ENCODE data around the gene WASF2. TPM values are rescaled to one million over a fixed set of nuclear protein-coding genes. Genes with fewer than 3 reads are reported as not detected.

The WASF2 gene
- total RNA-seq, 2 experiments from 2014 or later: 108 to 111 TPM

GRCh38 chr1:27509127-27510080, 19.4 kb upstream of the WASF2 start:
- no peak for ATAC-seq
- TF ChIP-seq CTCF (IDR thresholded peaks at IDR 0.05): no peak
- Mint-ChIP-seq H3K9me3 (no peaks in the 10 kb centered on the region), H3K4me3 (no peak overlapping the region), H3K27me3 (no peaks in the 10 kb centered on the region), H3K36me3 (ENCODE audit: low read depth) (no peaks in the 10 kb centered on the region), H3K4me1 (ENCODE audit: low read depth) (peaks cover 10% of the 10 kb centered on the region), H3K27ac (no peak overlapping the region)
- ChIA-PET CTCF (interaction anchor here (0.9 to 1.6 kb wide), 3 partner anchors 59 to 213 kb away, joined by 3 read pairs; no protein-coding TSS in a partner anchor), POLR2A (interaction anchor here (0.9 to 1.0 kb wide), 2 partner anchors 12 kb away, joined by 4 read pairs; no protein-coding TSS in a partner anchor)
- intact Hi-C loops (cut with micrococcal nuclease): no loop called here
- DNase-seq: no peak

GRCh38 chr1:27507960-27508665, 18.1 kb upstream of the WASF2 start:
- ChIA-PET CTCF (interaction anchor here (0.9 to 1.5 kb wide), 2 partner anchors 161 to 211 kb away, joined by 3 read pairs; no protein-coding TSS in a partner anchor), POLR2A (interaction anchor here (0.9 kb wide), 1 partner anchor 14 kb away, joined by 4 read pairs; no protein-coding TSS in a partner anchor)
- Mint-ChIP-seq H3K4me1 (ENCODE audit: low read depth) (peaks cover 10% of the 10 kb centered on the region), H3K4me3 (no peak overlapping the region), H3K36me3 (ENCODE audit: low read depth) (no peaks in the 10 kb centered on the region), H3K27me3 (no peaks in the 10 kb centered on the region), H3K9me3 (no peaks in the 10 kb centered on the region), H3K27ac (peak overlapping the region; percentile 53)
- DNase-seq: no peak
- intact Hi-C loops (cut with micrococcal nuclease): no loop called here
- TF ChIP-seq CTCF (IDR thresholded peaks at IDR 0.05): no peak
- peak; percentile 34 for ATAC-seq

GRCh38 chr1:27506703-27507102, 16.7 kb upstream of the WASF2 start:
- H3K27ac Mint-ChIP-seq: no peak overlapping the region
- no peaks in the 10 kb centered on the region for H3K36me3 Mint-ChIP-seq (ENCODE audit: low read depth)
- no peak for DNase-seq
- ATAC-seq: no peak
- H3K4me3 Mint-ChIP-seq: no peak overlapping the region
- no peaks in the 10 kb centered on the region for H3K9me3 Mint-ChIP-seq
- CTCF ChIA-PET: interaction anchor here (1.3 kb wide), 1 partner anchor 10 kb away, joined by 5 read pairs; no protein-coding TSS in a partner anchor
- POLR2A ChIA-PET: interaction anchor here (1.1 kb wide), 1 partner anchor 15 kb away, joined by 3 read pairs; no protein-coding TSS in a partner anchor
- H3K27me3 Mint-ChIP-seq: no peaks in the 10 kb centered on the region
- no peak for TF ChIP-seq CTCF (IDR thresholded peaks at IDR 0.05)
- H3K4me1 Mint-ChIP-seq (ENCODE audit: low read depth): peaks cover 10% of the 10 kb centered on the region
- intact Hi-C loops (cut with micrococcal nuclease): no loop called here

- POLR2A ChIA-PET: interaction anchor here (0.8 to 1.4 kb wide), 3 partner anchors 15 to 17 kb away, joined by 3 to 6 read pairs (median 3); partner anchors contain the start of gene WASF2
- no peaks in the 10 kb centered on the region for H3K9me3 Mint-ChIP-seq
- ATAC-seq (no peak), DNase-seq (no peak)
- TF ChIP-seq CTCF (IDR thresholded peaks at IDR 0.05): no peak
- CTCF ChIA-PET: interaction anchor here (1.3 kb wide), 1 partner anchor 9 kb away, joined by 5 read pairs; no protein-coding TSS in a partner anchor
- no peak overlapping the region for H3K4me3 Mint-ChIP-seq
- H3K4me1 Mint-ChIP-seq (ENCODE audit: low read depth): peaks cover 10% of the 10 kb centered on the region
- H3K36me3 Mint-ChIP-seq (ENCODE audit: low read depth): no peaks in the 10 kb centered on the region
- H3K27me3 Mint-ChIP-seq: no peaks in the 10 kb centered on the region
- intact Hi-C loops (cut with micrococcal nuclease): no loop called here
- no peak overlapping the region for H3K27ac Mint-ChIP-seq
Measured at GRCh38 chr1:27505420-27505680, 15.4 kb upstream of the WASF2 start.

All from activated CD8-positive, alpha-beta T cell treated with anti-CD3 and anti-CD28 coated beads for 36 hours (primary cell).